Tibial nerve (tissue), 4 donors: ENCODE data around the gene TRAF5. TPM values are rescaled to one million over a fixed set of nuclear protein-coding genes. Genes with fewer than 3 reads are reported as not detected.
"Not testable (repeated sequence)": the region's sequence is repeated elsewhere in the genome, so short reads cannot be mapped to it uniquely, and the experiment has no call there.

Experiments used
- DNase-seq, 2 donors: peaks; one replicate each; pipeline ENCODE4 v3.0.0-alpha.2; 2019; ENCODE audit warnings: low spot score in 2 of 2
- H3K27ac ChIP-seq, 4 donors: fragments of 200-600 bp; sonication (generic) in 3 of 4; one replicate each; pipeline ENCODE4 v1.5.1; 2017 to 2019; ENCODE audit warnings: mild to moderate bottlenecking in 1 of 4
- H3K27me3 ChIP-seq, 2 donors: fragments of 200-600 bp; sonication (generic) in 1 of 2; one replicate each; pipeline versions ENCODE4 v1.5.1 to v1.6.0; 2017 to 2019
- H3K36me3 ChIP-seq, 3 donors: fragments of 200-600 bp; sonication (generic); one replicate each; pipeline ENCODE4 v1.5.1; 2018 to 2019
- H3K4me1 ChIP-seq, 4 donors: fragments of 200-600 bp; sonication (generic) in 3 of 4; one replicate each; pipeline ENCODE4 v1.5.1; 2017 to 2019
- H3K4me3 ChIP-seq, 4 donors: fragments of 200-600 bp; sonication (generic) in 3 of 4; one replicate each; pipeline ENCODE4 v1.5.1; 2017 to 2019; ENCODE audit warnings: mild to moderate bottlenecking in 1 of 4, moderate library complexity in 1 of 4
- H3K9me3 ChIP-seq, 4 donors: fragments of 200-600 bp; sonication (generic) in 3 of 4; one replicate each; pipeline ENCODE4 v1.5.1; 2017 to 2019
- CTCF ChIP-seq, 5 experiments: fragments of 200-600 bp in 3 of 5; fragments of 450-650 bp in 2 of 5; sonication (generic) in 3 of 5; IDR thresholded peaks; one replicate each; pipeline ENCODE4 v1.5.1; 2016 to 2019; ENCODE audit warnings: antibody characterized with exemption in 5 of 5, mild to moderate bottlenecking in 3 of 5, moderate library complexity in 2 of 5
- EP300 ChIP-seq, 2 donors: sonication (generic); formaldehyde crosslinking; IDR thresholded peaks; one replicate each; pipeline ENCODE4 v1.6.1; 2017; ENCODE audit warnings: antibody characterized with exemption in 2 of 2, mild to moderate bottlenecking in 1 of 2
- POLR2A ChIP-seq, 2 donors: fragments of 450-650 bp; IDR thresholded peaks; one replicate each; pipeline ENCODE4 v1.6.1; 2017; ENCODE audit warnings: antibody characterized with exemption in 2 of 2, mild to moderate bottlenecking in 2 of 2, moderate library complexity in 2 of 2
- WGBS, 2 donors: methylation state at CpG; one replicate each; pipeline ENCODE4 v1.1.5; 2018; 5-methylcytosine and 5-hydroxymethylcytosine counted together
- total RNA-seq, 4 donors: library from RNA; depleted of rRNA; stranded (reverse); fragments of >200 nt; gene quantifications; one replicate each; pipeline ENCODE4 v1.1.0, GENCODE V29; 2016

TRAF5 gene
- total RNA-seq, 4 donors from 2014 or later: 12.0 to 18.6 (median 15.6) TPM

GRCh38 chr1:211416246-211416627 lies 89.6 kb downstream of the TRAF5 start:
- not testable (repeated sequence) for H3K36me3 ChIP-seq, H3K27ac ChIP-seq, H3K4me1 ChIP-seq, H3K27me3 ChIP-seq, H3K9me3 ChIP-seq, DNase-seq
- WGBS, 2 donors: 10 to 17% methylated on average over 17 to 27 of the region's 43 CpGs
- H3K4me3 ChIP-seq: peak overlapping the region in 3 of 4 donors; percentile 23 to 59 (median 36)
- TF ChIP-seq CTCF (IDR thresholded peaks at IDR 0.05): peak in 2 of 5 experiments; percentile 12 to 13

- H3K9me3 ChIP-seq, H3K27me3 ChIP-seq, H3K4me1 ChIP-seq, H3K36me3 ChIP-seq, DNase-seq: not testable (repeated sequence)
- H3K4me3 ChIP-seq: peak overlapping the region in 3 of 4 donors; percentile 23 to 59 (median 36)
- 32 to 35% methylated on average over 3 to 16 of the region's 46 CpGs for WGBS, 2 donors
- H3K27ac ChIP-seq: peak overlapping the region in 2 of 4 donors; percentile 44 to 45
These were observed 90.1 kb downstream of the TRAF5 start for GRCh38 chr1:211416628-211417323.

- TF ChIP-seq CTCF (IDR thresholded peaks at IDR 0.05): no peak
- no peak for TF ChIP-seq EP300 (IDR thresholded peaks at IDR 0.05)
- TF ChIP-seq POLR2A (IDR thresholded peaks at IDR 0.05): no peak
- H3K36me3 ChIP-seq: no peaks in the 10 kb centered on the region
- DNase-seq: no peak
- H3K4me3 ChIP-seq: no peak overlapping the region
- 73 to 88% methylated on average over 2 of the region's 2 CpGs for WGBS, 2 donors
- no peak overlapping the region for H3K27ac ChIP-seq
- H3K9me3 ChIP-seq: no peaks in the 10 kb centered on the region
- no peaks in the 10 kb centered on the region for H3K27me3 ChIP-seq
- H3K4me1 ChIP-seq: peaks cover 0 to 5% (median 0%) of the 10 kb centered on the region in 4 donors
These were observed 93.8 kb downstream of the TRAF5 start for GRCh38 chr1:211420389-211420788.

GRCh38 chr1:211420845-211421454 lies 94.3 kb downstream of the TRAF5 start:
- no peak for DNase-seq
- Histone ChIP-seq H3K9me3 (no peaks in the 10 kb centered on the region), H3K27me3 (no peaks in the 10 kb centered on the region), H3K4me3 (no peak overlapping the region), H3K27ac (no peak overlapping the region), H3K4me1 (peaks cover 0 to 5% (median 0%) of the 10 kb centered on the region in 4 donors), H3K36me3 (no peaks in the 10 kb centered on the region)
- whole genome bisulfite sequencing, 2 donors: 86 to 91% methylated on average over 2 of the region's 2 CpGs
- no peak for TF ChIP-seq CTCF (IDR thresholded peaks at IDR 0.05)
- no peak for TF ChIP-seq EP300 (IDR thresholded peaks at IDR 0.05)
- TF ChIP-seq POLR2A (IDR thresholded peaks at IDR 0.05): no peak

- 100% methylated on average over 1 of the region's 1 CpG for WGBS, 2 donors
- TF ChIP-seq EP300 (IDR thresholded peaks at IDR 0.05) (no peak), CTCF (IDR thresholded peaks at IDR 0.05) (no peak), POLR2A (IDR thresholded peaks at IDR 0.05) (no peak)
- Histone ChIP-seq H3K9me3 (no peaks in the 10 kb centered on the region), H3K27ac (no peak overlapping the region), H3K27me3 (no peaks in the 10 kb centered on the region), H3K4me1 (no peaks in the 10 kb centered on the region), H3K36me3 (no peaks in the 10 kb centered on the region), H3K4me3 (no peak overlapping the region)
- no peak for DNase-seq
These were observed 97.4 kb downstream of the TRAF5 start for GRCh38 chr1:211424018-211424417.

Other genes with a start within 250 kb of the TRAF5 start
- gene KCNH1, start 192.7 kb upstream of the TRAF5 start, total RNA-seq: 10 to 100 TPM in 1 of 4 donors, 1 to 10 TPM in 3; 1.9 to 10.0 (median 3.6) TPM
- 10 to 100 TPM; 40.4 to 57.1 (median 55.4) TPM for gene RCOR3, start 67.5 kb upstream of the TRAF5 start, total RNA-seq
- 1 to 10 TPM in 1 of 4 donors, under 1 TPM in 3; under 0.01 to 2.6 (median 0.41) TPM for gene RD3, start 165.3 kb downstream of the TRAF5 start, total RNA-seq